NCI-H460 (cell line): Measurements from ENCODE around the gene SLC25A13. TPM values are rescaled to one million over a fixed set of nuclear protein-coding genes. Genes with fewer than 3 reads are reported as not detected.

Source experiments
- DNase-seq: peaks from one replicate; pipeline ENCODE4 v3.0.0-alpha.2; 2016; ENCODE audit warnings: low read depth; ENCODE audit errors: extremely low read depth
- total RNA-seq: library from RNA; depleted of rRNA; stranded (reverse); fragments of >200 nt; shearing (Covaris generic); gene quantifications from 2 replicates; pipeline ENCODE4 v1.2.3, GENCODE V29; 2014

Gene SLC25A13
- total RNA-seq, 1 experiment from 2014 or later: 39.2 TPM

DNA sequence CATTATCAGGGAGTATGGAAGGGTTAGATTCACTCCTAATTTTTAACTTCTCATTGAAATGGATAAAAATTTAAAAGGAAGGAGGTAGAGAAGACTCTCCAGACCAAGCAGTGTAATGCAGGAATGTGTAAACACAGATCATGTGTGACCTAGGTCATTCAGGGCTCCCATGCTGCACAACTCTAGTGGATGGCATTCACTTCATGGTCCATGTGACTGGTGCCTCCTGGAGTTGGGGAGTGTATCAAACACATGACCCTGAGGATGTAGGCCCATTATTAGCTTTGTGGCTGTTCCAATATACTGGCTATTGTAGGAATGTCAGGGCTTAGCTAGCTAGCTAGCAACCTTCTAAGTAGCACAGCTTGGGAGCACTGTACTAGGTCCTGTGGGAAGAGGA is 109.9 kb downstream of the SLC25A13 start:
- DNase-seq: no peak

DNA sequence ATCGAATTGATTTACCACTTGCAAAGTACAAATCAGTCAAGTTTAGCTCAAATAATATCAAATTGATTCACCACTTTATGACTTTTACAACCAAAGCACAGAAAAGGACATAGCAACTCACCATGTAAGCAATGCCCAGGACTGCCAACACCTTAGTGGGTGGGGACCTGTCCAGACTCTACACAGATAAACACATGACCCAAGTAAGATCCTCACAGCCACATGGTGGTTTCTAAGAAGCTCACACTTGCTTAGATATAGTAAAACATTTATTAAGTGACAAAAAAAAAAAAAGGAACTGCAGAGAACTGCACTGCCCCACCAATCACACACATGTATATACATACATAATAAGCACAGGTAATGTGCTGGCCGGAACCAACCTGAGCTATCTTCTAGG is 116.2 kb downstream of the SLC25A13 start:
- no peak for DNase-seq

- no peak for DNase-seq
Measured at GRCh38 chr7:96204601-96205000, 117.3 kb downstream of the SLC25A13 start.

- no peak for DNase-seq
Measured at GRCh38 chr7:96203786-96204185, 118.1 kb downstream of the SLC25A13 start.

- DNase-seq: no peak
Measured at GRCh38 chr7:96202102-96202501, 119.8 kb downstream of the SLC25A13 start.

- no peak for DNase-seq
Measured at GRCh38 chr7:96200740-96201139, 121.2 kb downstream of the SLC25A13 start.

DNA sequence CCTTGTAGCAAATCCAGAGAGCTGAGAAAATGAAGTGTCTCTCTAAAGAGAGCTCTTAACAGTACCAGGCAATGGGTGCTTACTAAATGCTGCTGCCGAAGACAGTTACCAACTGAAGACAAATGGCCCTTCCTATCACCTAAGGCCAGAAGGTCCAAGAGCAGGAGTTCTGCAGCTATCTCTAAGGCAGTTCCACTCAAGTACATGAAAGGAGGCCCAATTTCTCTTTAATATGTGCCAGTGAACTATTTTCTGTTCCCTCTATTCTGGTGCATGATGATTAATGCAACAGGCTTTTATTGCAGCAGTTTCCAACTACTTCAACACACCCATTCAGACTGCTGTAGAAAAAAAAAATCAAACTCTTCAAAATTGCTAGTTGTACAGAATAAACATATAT is 122.5 kb downstream of the SLC25A13 start:
- DNase-seq: no peak

- no peak for DNase-seq
Measured at GRCh38 chr7:96198047-96198636, 123.8 kb downstream of the SLC25A13 start.

GRCh38 chr7:96196676-96197075 is 125.2 kb downstream of the SLC25A13 start:
- DNase-seq: no peak

- no peak for DNase-seq
Measured at GRCh38 chr7:96189129-96189820, 132.6 kb downstream of the SLC25A13 start.

DNA sequence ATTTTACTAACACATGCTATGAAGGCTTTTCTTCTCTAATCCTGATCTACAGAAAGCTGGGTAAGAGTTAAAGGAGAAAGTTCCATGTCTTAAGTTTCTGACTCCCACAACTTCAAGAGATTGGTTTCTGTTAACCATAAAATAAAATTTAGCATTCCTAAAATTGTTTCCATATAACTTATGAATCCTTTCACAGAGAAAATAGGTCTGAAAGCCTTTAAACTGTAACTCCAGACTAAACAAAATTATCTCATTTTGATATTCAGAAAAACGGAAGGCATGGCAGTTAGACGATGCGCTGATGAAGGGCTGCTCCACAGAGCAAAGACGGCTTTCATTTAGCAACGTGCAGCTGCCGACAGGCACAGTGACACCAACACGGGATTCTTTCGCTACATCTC is 133.3 kb downstream of the SLC25A13 start:
- DNase-seq: no peak

GRCh38 chr7:96188174-96188581 is 133.7 kb downstream of the SLC25A13 start:
- DNase-seq: no peak

DNA sequence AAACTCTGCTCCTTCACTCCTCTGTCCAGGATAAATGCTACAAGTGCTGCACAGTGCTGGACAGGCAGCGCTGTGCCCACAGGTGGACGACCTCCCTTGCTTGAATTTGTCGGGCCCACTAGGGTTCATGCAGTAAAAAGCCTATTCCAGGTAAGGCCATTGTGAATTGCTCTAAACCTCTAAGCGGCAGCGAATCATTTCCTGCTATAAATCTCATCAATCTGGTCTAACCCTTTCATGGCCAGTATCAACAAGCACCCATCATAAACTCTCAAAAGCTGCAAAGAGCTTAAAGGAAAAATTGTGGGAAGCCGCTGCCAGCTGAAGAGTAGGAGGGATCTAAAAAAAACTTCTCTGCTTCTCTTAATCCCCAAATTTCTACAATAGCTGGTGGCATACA is 134.2 kb downstream of the SLC25A13 start:
- no peak for DNase-seq

- DNase-seq: no peak
Measured at GRCh38 chr7:96184783-96185182, 137.1 kb downstream of the SLC25A13 start.

- no peak for DNase-seq
Measured at GRCh38 chr7:96183163-96183670, 138.7 kb downstream of the SLC25A13 start.

DNA sequence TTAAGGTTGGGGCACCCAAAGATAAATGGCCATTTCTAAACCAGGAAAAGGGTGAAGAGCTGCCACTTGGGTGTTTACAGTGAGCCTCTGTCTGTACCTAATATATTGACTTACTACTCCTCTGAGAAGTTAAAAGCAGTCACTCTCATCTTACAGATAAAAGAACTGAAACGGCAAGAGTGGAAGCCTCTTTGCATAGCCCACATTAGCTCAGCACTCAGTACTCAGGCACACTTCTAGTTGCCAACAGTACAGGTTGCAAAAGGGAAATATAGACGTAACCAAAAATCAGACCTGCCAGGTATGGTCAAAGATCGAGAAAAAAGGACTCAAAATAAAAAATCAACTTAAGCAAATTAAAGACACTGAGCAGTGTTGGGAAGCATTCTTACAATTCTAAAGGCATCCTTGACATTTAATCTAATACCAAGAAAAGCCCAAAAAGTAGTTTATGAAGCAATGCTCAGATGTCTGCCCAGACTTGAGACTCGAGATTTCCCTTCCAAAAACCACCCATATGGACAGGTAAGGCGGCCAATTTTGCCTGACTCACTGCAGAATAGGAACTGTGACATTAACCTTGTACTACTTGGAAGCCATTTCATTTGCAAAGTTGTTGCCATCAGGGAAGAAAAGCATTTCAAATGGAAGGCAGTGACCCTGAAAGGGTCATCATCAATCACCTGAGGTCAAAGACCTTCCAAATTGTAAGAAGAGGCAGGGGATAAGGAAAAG is 139.3 kb downstream of the SLC25A13 start:
- DNase-seq: no peak

DNA sequence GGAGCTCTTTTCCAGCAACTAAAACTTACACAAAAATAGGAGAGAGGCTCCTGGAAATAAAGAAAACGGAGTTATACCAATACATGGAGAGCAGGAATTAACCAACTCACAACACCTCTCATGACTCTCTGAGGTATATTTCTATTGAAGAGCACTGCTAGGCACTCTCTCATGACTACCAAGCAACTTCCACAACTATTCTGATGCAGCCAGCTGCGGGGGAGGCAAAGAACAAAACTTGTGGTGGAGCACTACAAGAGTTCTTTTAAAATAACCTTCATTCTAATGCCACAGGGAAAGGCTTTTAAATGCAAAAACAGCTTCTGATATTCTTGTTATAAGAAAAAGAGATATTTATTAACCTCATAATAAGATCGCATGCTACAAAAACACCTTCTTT is 140.7 kb downstream of the SLC25A13 start:
- DNase-seq: no peak

DNA sequence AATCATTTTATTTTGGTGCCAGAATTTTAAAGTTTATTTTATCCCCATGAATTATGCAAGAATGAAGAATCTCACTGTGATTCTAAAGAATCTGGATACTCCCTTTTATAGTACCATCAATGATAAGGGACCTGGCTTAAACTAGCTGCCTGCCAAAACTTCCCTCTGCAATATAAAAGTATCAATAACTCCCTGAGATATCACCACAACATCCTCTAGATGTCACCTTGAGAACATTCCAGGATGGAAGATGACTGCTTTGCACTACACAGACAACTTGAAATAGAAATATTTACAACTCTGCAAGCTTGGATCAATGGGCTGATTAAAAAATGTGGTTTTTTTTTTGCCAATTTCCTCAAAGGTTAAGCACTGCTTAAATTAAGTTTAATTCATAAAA is 142.1 kb downstream of the SLC25A13 start:
- no peak for DNase-seq

GRCh38 chr7:96179341-96179740 is 142.6 kb downstream of the SLC25A13 start:
- DNase-seq: no peak

DNA sequence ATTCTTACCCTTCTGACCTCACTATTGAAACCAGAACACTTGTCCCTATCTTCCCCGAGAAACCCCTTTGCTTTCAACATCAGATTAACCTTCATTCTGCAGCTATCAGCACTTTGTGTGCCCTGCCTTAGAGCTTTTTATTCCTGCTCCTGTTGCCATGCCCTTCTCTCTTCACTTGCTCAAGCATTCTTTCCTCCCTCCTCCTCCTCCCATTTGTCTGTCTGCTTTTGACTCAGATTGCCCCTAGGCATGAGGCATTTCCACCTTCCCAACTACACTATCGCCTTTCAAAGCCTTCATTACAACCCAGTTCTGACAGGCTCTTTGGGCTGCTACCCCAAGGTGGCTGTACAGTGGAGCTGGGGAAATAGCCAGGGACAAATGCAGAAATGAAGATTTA is 143.3 kb downstream of the SLC25A13 start:
- DNase-seq: no peak

- DNase-seq: no peak
Measured at GRCh38 chr7:96177353-96177752, 144.5 kb downstream of the SLC25A13 start.

GRCh38 chr7:96174812-96175211 is 147.1 kb downstream of the SLC25A13 start:
- no peak for DNase-seq
